ENCODE results near the gene CREB5.
A peak's percentile ranks its signal among the peaks of the same experiment; 100 is the strongest.
"Not testable (repeated sequence)": the region's sequence is repeated elsewhere in the genome, so short reads cannot be mapped to it uniquely, and the experiment has no call there.

CREB5 gene

GRCh38 chr7:28608731-28609130, 196.4 kb downstream of the CREB5 start:
- DNase-seq (ENCODE audit: low read depth in 2 of 2), result no peak

GRCh38 chr7:28609608-28610007, 197.3 kb downstream of the CREB5 start:
- no peak for DNase-seq (ENCODE audit: low read depth in 2 of 2)

- DNase-seq (ENCODE audit: low read depth in 2 of 2), result not testable (repeated sequence)
These were observed 199.1 kb downstream of the CREB5 start for GRCh38 chr7:28611399-28611897.

GRCh38 chr7:28613262-28613661, 200.9 kb downstream of the CREB5 start:
- DNase-seq (ENCODE audit: low read depth in 2 of 2), result no peak

- no peak for DNase-seq (ENCODE audit: low read depth in 2 of 2)
These were observed 202.8 kb downstream of the CREB5 start for GRCh38 chr7:28615091-28615490.

GRCh38 chr7:28617308-28617880, 205.1 kb downstream of the CREB5 start:
- DNase-seq (ENCODE audit: low read depth in 2 of 2), result no peak

- no peak for DNase-seq (ENCODE audit: low read depth in 2 of 2)
These were observed 206.1 kb downstream of the CREB5 start for GRCh38 chr7:28618383-28618782.

- no peak for DNase-seq (ENCODE audit: low read depth in 2 of 2)
These were observed 206.9 kb downstream of the CREB5 start for GRCh38 chr7:28619256-28619655.

GRCh38 chr7:28621369-28621841, 209.1 kb downstream of the CREB5 start:
- DNase-seq (ENCODE audit: low read depth in 2 of 2), result no peak

GRCh38 chr7:28623105-28623730, 210.9 kb downstream of the CREB5 start:
- DNase-seq (ENCODE audit: low read depth in 2 of 2), result no peak

- no peak for DNase-seq (ENCODE audit: low read depth in 2 of 2)
These were observed 211.5 kb downstream of the CREB5 start for GRCh38 chr7:28623863-28624262.

GRCh38 chr7:28625432-28625831, 213.1 kb downstream of the CREB5 start:
- no peak for DNase-seq (ENCODE audit: low read depth in 2 of 2)

- DNase-seq (ENCODE audit: low read depth in 2 of 2), result no peak
These were observed 213.9 kb downstream of the CREB5 start for GRCh38 chr7:28626221-28626620.

GRCh38 chr7:28626624-28627262, 214.4 kb downstream of the CREB5 start:
- DNase-seq (ENCODE audit: low read depth in 2 of 2), result peak in 1 of 2 donors; percentile 4

GRCh38 chr7:28627263-28627653, 214.9 kb downstream of the CREB5 start:
- DNase-seq (ENCODE audit: low read depth in 2 of 2), result no peak

- no peak for DNase-seq (ENCODE audit: low read depth in 2 of 2)
These were observed 215.6 kb downstream of the CREB5 start for GRCh38 chr7:28627896-28628295.

- DNase-seq (ENCODE audit: low read depth in 2 of 2), result no peak
These were observed 217.0 kb downstream of the CREB5 start for GRCh38 chr7:28629216-28629842.

GRCh38 chr7:28630350-28630749, 218.0 kb downstream of the CREB5 start:
- no peak for DNase-seq (ENCODE audit: low read depth in 2 of 2)

GRCh38 chr7:28631995-28632394, 219.7 kb downstream of the CREB5 start:
- DNase-seq (ENCODE audit: low read depth in 2 of 2), result no peak

- DNase-seq (ENCODE audit: low read depth in 2 of 2), result no peak
These were observed 226.6 kb downstream of the CREB5 start for GRCh38 chr7:28638914-28639313.

GRCh38 chr7:28640001-28640400, 227.7 kb downstream of the CREB5 start:
- DNase-seq (ENCODE audit: low read depth in 2 of 2), result no peak

- DNase-seq (ENCODE audit: low read depth in 2 of 2), result no peak
These were observed 229.6 kb downstream of the CREB5 start for GRCh38 chr7:28641752-28642545.
